ENCODE results near the gene GAGE12J. TPM values are rescaled to one million over a fixed set of nuclear protein-coding genes. Genes with fewer than 3 reads are reported as not detected.
"Not testable (repeated sequence)": the region's sequence is repeated elsewhere in the genome, so short reads cannot be mapped to it uniquely, and the experiment has no call there.

GAGE12J gene
- total and polyA plus RNA-seq, 2 donors (not counting 3 experiments of a cell fraction or from before 2014, with no cell fraction given): not detected

GRCh38 chrX:49346150-49346549, 24.3 kb downstream of the GAGE12J start:
- H2AFZ ChIP-seq (ENCODE audit: low read depth, low read length); POLR2A ChIA-PET; H3K4me2 ChIP-seq (ENCODE audit: insufficient read depth, low read length); FAIRE-seq; H3K4me3 ChIP-seq (replicated peaks in 1 of 3; ENCODE audit: insufficient read depth in 1 of 3, low read depth in 1 of 3, low read length in 3 of 3); CTCF ChIA-PET; H3K27ac ChIP-seq (ENCODE audit: insufficient read depth, low read depth, low read length); H3K79me2 ChIP-seq (ENCODE audit: control insufficient read depth, insufficient read depth, low read length); intact Hi-C loops (cut with micrococcal nuclease); H3K27me3 ChIP-seq (ENCODE audit: control insufficient read depth in 2 of 2, insufficient read depth in 2 of 2, low read length in 2 of 2); H3K9ac ChIP-seq (replicated peaks; ENCODE audit: extremely low read depth, insufficient read depth, low read length); H4K20me1 ChIP-seq (replicated peaks; ENCODE audit: control insufficient read depth, extremely low read depth, insufficient read depth, low read length); H3K4me1 ChIP-seq (ENCODE audit: control insufficient read depth, extremely low read depth, insufficient read depth, low read length); H3K9me3 ChIP-seq (replicated peaks; ENCODE audit: control insufficient read depth, insufficient read depth, low read length); H3K36me3 ChIP-seq (ENCODE audit: control insufficient read depth in 2 of 2, extremely low read depth in 1 of 2, insufficient read depth in 2 of 2, low read length in 2 of 2); dilution Hi-C loops (cut with MboI; ENCODE audit: extremely low pct_ligation_motif_present, low sequenced_read_pairs); BruUV-seq (replicated peaks); H3K9me1 ChIP-seq (replicated peaks; ENCODE audit: control insufficient read depth, extremely low read depth, insufficient read depth, low read length): not testable (repeated sequence)
- DNase-seq (ENCODE audit: low read depth, low spot score): peak; percentile 4

Other genes with a start within 250 kb of the GAGE12J start
- 41.6 and 45.4 TPM in 2 replicates for gene PRAF2, start 248.0 kb upstream of the GAGE12J start, total RNA-seq
- gene PRAF2, start 248.0 kb upstream of the GAGE12J start, polyA plus RNA-seq: 36.2 and 40.1 TPM in 2 replicates
- gene WDR45, start 242.2 kb upstream of the GAGE12J start, total RNA-seq: 29.9 and 32.2 TPM in 2 replicates
- gene WDR45, start 242.2 kb upstream of the GAGE12J start, polyA plus RNA-seq: 70.4 and 73.1 TPM in 2 replicates
- 21.3 and 22.6 TPM in 2 replicates for gene GPKOW, start 198.3 kb upstream of the GAGE12J start, total RNA-seq
- gene GPKOW, start 198.3 kb upstream of the GAGE12J start, polyA plus RNA-seq: 17.5 and 22.1 TPM in 2 replicates
- gene MAGIX, start 159.3 kb upstream of the GAGE12J start, total RNA-seq: 0.48 and 0.77 TPM in 2 replicates
- 0.88 and 0.94 TPM in 2 replicates for gene MAGIX, start 159.3 kb upstream of the GAGE12J start, polyA plus RNA-seq
- gene PLP2, start 150.1 kb upstream of the GAGE12J start, total RNA-seq: 153 and 170 TPM in 2 replicates
- gene PLP2, start 150.1 kb upstream of the GAGE12J start, polyA plus RNA-seq: 277 and 304 TPM in 2 replicates
- gene PRICKLE3, start 135.7 kb upstream of the GAGE12J start, total RNA-seq: 9.6 and 15.0 TPM in 2 replicates
- 6.8 and 8.6 TPM in 2 replicates for gene PRICKLE3, start 135.7 kb upstream of the GAGE12J start, polyA plus RNA-seq
- 0.46 and 0.77 TPM in 2 replicates for gene SYP, start 121.8 kb upstream of the GAGE12J start, total RNA-seq
- gene SYP, start 121.8 kb upstream of the GAGE12J start, polyA plus RNA-seq: 0.11 and 0.21 TPM in 2 replicates
- gene CACNA1F, start 88.7 kb upstream of the GAGE12J start, total RNA-seq: not detected in 2 replicates
- gene CACNA1F, start 88.7 kb upstream of the GAGE12J start, polyA plus RNA-seq: not detected in 2 replicates
- 13.2 and 14.8 TPM in 2 replicates for gene CCDC22, start 86.6 kb upstream of the GAGE12J start, total RNA-seq
- 19.2 and 21.5 TPM in 2 replicates for gene CCDC22, start 86.6 kb upstream of the GAGE12J start, polyA plus RNA-seq
- gene FOXP3, start 57.3 kb upstream of the GAGE12J start, total RNA-seq: not detected in 2 replicates
- 0.06 and 0.08 TPM in 2 replicates for gene FOXP3, start 57.3 kb upstream of the GAGE12J start, polyA plus RNA-seq
- gene PPP1R3F, start 52.2 kb upstream of the GAGE12J start, total RNA-seq: 2.1 and 2.5 TPM in 2 replicates
- 1.5 and 1.6 TPM in 2 replicates for gene PPP1R3F, start 52.2 kb upstream of the GAGE12J start, polyA plus RNA-seq
- not detected in 2 replicates for gene GAGE10, start 18.4 kb upstream of the GAGE12J start, total RNA-seq
- gene GAGE10, start 18.4 kb upstream of the GAGE12J start, polyA plus RNA-seq: not detected in 2 replicates
- not detected in 2 replicates for gene GAGE13, start 9.5 kb downstream of the GAGE12J start, total RNA-seq
- gene GAGE13, start 9.5 kb downstream of the GAGE12J start, polyA plus RNA-seq: not detected in 2 replicates
- not detected in 2 replicates for gene GAGE12C, start 210.1 kb downstream of the GAGE12J start, total RNA-seq
- not detected in 2 replicates for gene GAGE12C, start 210.1 kb downstream of the GAGE12J start, polyA plus RNA-seq
- gene GAGE12D, start 219.7 kb downstream of the GAGE12J start, total RNA-seq: not detected in 2 replicates
- gene GAGE12D, start 219.7 kb downstream of the GAGE12J start, polyA plus RNA-seq: not detected in 2 replicates
- gene GAGE12E, start 229.3 kb downstream of the GAGE12J start, total RNA-seq: not detected in 2 replicates
- not detected in 2 replicates for gene GAGE12E, start 229.3 kb downstream of the GAGE12J start, polyA plus RNA-seq
- gene GAGE12F, start 238.8 kb downstream of the GAGE12J start, total RNA-seq: not detected in 2 replicates
- gene GAGE12F, start 238.8 kb downstream of the GAGE12J start, polyA plus RNA-seq: not detected in 2 replicates
- gene GAGE12G, start 248.4 kb downstream of the GAGE12J start, total RNA-seq: not detected in 2 replicates
- not detected in 2 replicates for gene GAGE12G, start 248.4 kb downstream of the GAGE12J start, polyA plus RNA-seq

All from endothelial cell of umbilical vein (primary cell).